ENCODE measurements around the gene IFNAR2. TPM values are rescaled to one million over a fixed set of nuclear protein-coding genes. Genes with fewer than 3 reads are reported as not detected.

Gene IFNAR2
- total RNA-seq: 13.4 TPM

DNA sequence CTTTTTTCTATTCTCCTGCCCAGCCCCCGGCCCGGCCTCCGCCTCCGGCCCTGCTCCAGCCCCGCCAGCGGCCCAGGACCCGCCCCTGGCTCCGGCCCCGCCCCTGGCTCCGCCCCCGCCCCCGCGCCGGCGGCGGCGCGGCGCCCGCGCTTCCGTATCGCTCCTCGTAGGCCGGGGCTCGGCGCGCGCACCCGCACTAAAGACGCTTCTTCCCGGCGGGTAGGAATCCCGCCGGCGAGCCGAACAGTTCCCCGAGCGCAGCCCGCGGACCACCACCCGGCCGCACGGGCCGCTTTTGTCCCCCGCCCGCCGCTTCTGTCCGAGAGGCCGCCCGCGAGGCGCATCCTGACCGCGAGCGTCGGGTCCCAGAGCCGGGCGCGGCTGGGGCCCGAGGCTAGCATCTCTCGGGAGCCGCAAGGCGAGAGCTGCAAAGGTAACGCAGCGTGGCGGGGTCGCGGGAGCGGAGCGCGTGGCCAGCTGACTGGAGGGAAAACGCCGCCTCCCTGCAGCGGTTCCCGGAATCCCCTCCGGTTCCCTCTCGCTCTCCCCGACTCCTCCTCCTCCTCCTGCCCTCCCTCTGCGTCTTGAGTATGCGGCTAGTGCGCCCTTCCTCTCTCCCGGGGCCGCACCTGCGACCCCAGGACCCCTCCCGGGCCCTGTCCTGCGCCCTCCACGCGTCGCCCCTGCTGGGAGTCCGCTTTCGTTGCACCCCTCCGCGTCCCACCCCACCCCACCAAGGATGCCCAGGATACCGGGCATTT is at the start of gene IFNAR2:
Gene IFNAR2, plus strand, starts transcription at position 155 of the 761 bp plus-strand sequence. CDS start 11,985 bp downstream, outside the sequence.
- peak; percentile 85 for ATAC-seq
- DNase-seq (ENCODE audit: low spot score): peak; percentile 88

DNA sequence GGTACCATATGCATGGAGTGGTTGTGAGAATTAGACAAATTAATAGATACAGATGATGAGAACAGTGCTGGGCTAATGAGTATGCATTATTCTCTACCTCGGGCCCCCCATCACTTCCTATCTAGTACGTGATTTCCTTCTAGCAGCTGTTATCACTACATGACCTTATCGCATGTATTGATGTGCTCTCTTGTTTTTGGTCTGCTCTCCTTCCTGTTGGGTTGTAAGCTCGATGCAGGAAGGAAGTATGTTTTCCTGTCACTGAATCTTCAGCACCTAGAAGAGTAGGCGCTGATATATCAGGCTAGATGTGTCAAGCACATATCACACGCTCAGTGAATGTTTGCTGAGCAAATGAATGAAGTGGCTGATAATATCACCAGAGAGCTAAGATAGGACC is 43.9 kb upstream of the IFNAR2 start:
- ATAC-seq (peak; percentile 14), DNase-seq (ENCODE audit: low spot score) (no peak)

DNA sequence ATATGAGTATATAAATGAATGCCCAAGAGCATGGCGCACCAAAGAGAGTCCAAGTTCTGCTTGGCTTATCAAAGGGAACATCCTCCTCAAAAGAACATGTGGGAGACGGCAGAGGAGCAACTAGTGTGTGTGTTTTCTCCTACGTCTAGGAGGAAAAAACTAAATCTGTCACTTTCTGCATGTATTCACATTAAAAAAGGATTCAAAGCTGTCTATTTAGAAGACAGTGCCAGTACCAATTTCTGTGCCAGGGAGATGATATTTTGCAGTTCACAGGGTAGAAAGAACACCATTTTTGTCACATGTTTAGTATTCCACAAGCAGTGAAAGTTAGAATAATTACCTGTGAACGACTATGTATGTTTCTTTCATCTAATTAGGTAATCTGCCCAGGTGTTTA is 42.5 kb upstream of the IFNAR2 start:
- DNase-seq (ENCODE audit: low spot score) (no peak), ATAC-seq (no peak)

DNA sequence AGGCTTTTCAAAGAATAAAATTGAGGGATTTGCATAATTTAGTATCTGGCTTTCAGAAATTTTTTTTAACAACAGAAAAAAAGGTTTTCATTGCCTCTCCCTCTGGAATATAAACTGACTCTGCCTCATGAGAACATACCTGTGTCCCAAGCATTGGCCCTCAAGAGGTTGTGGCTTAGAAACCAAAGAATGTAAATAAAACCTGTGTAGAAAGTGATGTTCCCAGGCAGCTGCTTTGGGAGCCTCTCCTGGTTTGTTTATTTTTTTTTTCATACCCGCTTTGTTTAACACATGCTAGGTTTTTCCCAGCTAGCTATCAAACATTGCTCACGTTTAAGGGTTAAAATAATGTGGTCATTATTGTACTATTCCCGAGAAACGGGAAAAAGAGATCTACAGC is 40.5 kb upstream of the IFNAR2 start:
- no peak for ATAC-seq
- DNase-seq (ENCODE audit: low spot score): no peak

DNA sequence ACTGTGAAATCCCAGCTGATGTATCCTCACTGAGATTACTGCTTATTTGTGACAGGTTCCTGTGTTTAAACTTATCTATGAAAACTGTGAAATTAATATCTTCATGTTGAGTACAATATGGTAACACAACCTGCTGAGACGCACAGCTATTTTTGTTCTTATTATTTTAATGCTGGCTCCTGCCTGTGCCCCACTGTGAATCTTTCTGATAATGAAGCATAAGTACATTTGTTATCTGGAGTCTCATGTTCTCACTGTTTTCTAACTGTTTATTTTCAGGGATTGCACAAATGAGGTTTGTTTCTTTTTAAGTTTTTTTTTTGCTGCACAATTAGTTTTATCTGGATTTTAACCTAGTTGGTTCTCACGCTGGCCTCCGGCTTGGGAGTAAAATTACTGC is 39.9 kb upstream of the IFNAR2 start:
- ATAC-seq: no peak
- DNase-seq (ENCODE audit: low spot score): no peak

DNA sequence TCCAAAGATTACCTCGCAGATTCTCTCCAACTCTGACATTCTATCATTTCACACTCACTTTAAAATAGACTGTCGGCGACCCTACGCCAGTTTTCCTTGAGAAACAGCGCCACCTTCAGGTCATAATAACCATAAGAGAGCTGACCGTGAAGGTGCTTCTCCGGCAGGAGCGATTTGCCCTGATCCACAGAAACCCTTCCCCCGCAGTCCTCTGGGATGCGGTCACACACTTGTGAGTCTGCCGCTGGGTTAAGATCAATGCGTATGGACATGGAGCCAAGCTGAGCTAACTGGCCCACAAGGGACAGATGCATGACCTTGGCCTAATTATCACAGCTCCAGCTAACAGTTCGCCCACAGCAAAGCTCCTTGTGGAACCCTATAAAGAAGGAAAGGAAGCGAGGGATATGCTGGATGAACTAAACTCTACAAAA is 32.8 kb upstream of the IFNAR2 start:
- DNase-seq (ENCODE audit: low spot score) (peak; percentile 78), ATAC-seq (peak; percentile 82)

GRCh38 chr21:33197496-33197895 is 32.2 kb upstream of the IFNAR2 start:
- peak; percentile 73 for ATAC-seq
- peak; percentile 79 for DNase-seq (ENCODE audit: low spot score)

GRCh38 chr21:33198346-33199099 is 31.2 kb upstream of the IFNAR2 start:
- ATAC-seq (peak; percentile 54), DNase-seq (ENCODE audit: low spot score) (peak; percentile 71)

DNA sequence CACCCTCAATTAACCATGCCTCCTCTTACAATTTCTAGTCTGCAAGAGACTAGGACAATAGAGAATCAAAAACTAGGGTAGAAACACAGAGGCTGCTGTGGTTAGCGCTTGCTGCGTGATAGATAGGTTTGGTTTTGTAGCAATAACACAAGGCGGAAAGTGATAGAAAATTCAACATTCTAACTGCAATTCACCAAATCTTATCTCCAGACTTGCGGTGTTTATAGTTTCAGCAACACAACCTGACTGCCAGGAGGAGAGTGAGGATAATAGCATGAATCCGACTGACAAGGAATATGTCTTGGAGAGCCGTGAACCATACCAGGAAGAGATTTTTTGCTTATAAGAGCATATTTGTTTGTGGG is 30.7 kb upstream of the IFNAR2 start:
- ATAC-seq (no peak), DNase-seq (ENCODE audit: low spot score) (no peak)

DNA sequence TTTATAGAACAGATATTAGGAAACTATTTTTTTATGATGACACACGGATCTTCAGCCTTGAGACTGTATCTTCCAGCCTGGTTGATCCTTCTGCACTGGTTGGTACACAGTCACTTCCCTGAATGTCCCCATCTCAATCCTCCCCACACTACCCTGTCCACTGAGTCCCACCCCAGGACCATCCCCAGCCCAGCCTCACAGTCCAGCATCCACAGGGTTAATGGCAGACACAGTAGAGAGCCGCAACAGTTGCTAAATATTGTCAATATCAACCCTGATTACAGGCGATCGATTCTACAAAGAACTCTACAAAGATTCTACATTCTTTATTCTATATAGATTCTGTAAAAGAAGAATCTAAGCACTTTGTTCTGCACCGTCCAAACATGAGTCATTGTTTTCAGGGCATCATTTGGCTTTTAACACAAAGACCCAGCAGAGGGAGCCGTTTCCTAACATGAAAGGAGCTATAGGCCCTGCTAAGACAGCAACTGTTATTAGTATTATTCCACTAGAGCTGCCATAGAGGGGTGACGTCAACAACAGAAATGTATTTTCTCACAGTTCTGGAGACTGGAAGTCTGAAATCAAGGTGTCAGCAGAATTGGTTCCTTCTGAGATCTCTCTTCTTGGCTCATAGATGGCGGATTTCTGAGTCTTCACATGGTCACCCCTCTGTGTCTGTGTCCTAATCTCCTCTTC is 30.1 kb upstream of the IFNAR2 start:
- DNase-seq (ENCODE audit: low spot score) (peak; percentile 80), ATAC-seq (peak; percentile 64)

GRCh38 chr21:33201956-33202355 is 27.8 kb upstream of the IFNAR2 start:
- ATAC-seq (no peak), DNase-seq (ENCODE audit: low spot score) (no peak)

- ATAC-seq: no peak
- DNase-seq (ENCODE audit: low spot score): no peak
Observed at GRCh38 chr21:33202464-33203363, 27.0 kb upstream of the IFNAR2 start.

- no peak for ATAC-seq
Observed at GRCh38 chr21:33203371-33203724, 26.4 kb upstream of the IFNAR2 start.

DNA sequence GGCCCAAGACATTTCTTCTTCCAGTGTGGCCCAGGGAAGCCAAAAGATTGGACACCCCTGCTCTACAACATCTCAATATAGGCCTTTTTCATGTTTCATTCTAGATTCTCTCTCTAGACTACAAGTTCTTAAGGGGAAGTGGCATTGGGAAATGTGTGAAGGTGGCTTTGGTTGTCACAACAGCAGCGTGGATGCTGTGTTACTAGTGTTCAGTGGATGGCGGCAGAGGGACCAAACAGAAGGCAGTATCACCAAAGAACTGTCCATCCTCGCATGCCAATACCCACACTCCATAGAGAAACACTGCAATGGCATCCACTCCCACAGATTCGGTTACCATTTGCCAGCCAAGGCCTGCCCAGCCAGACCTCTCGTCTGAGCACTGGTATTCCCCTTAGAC is 24.3 kb upstream of the IFNAR2 start:
- DNase-seq (ENCODE audit: low spot score) (no peak), ATAC-seq (no peak)

More at GRCh38 chr21:33203371-33203724, 26.4 kb upstream of the IFNAR2 start:
- no peak for DNase-seq (ENCODE audit: low spot score)

DNA sequence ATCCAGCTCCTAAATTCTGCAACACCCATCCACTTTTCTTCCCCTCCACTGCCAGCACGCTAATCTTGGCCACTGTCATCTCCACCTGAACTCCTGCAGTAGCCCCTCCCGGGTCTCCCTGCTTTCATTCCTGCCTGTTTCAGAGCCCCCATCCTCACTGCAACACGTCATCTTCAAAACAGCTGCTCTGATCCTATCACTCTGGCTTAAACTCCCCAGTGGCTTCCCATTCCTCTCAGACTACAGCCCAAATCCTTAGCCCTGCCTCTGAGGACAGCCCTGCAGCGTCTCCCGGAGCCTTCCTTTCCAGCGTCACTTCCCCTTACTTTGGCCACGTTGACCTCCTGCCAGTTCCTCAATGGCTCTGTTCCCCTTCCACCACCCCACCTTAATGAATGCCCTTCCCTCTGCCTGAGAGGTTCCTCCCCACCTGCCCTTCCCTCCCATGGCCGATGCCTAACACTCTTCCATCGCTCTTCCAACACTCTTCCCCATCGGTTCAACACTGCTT is 22.9 kb upstream of the IFNAR2 start:
- no peak for ATAC-seq
- no peak for DNase-seq (ENCODE audit: low spot score)

- peak; percentile 53 for ATAC-seq
- no peak for DNase-seq (ENCODE audit: low spot score)
Observed at GRCh38 chr21:33207449-33208149, 22.1 kb upstream of the IFNAR2 start.

- ATAC-seq (no peak), DNase-seq (ENCODE audit: low spot score) (no peak)
Observed at GRCh38 chr21:33208534-33208933, 21.2 kb upstream of the IFNAR2 start.

- DNase-seq (ENCODE audit: low spot score): no peak
- ATAC-seq: no peak
Observed at GRCh38 chr21:33211305-33211704, 18.4 kb upstream of the IFNAR2 start.

DNA sequence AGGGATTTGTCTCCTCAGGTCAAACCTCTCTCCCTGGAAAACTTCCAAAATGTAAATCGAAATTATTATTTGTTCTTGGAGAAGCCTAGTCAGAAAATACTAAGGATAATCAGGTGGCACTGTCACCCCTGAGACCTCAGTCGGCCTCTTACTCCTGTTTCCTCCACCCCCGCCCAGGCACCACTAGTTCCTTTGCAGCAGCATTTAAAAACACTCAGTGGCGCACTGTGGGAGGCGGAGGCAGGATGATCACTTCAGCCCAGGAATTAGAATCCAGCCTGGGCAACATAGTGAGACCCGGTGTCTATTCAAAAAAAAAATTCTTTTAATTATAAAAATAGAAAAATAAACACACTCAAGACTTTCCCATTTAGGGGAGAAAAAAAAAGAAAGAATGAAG is 18.0 kb upstream of the IFNAR2 start:
- no peak for DNase-seq (ENCODE audit: low spot score)
- no peak for ATAC-seq
